ENCODE data around the gene S100A2. TPM values are rescaled to one million over a fixed set of nuclear protein-coding genes. Genes with fewer than 3 reads are reported as not detected.
A peak's percentile ranks its signal among the peaks of the same experiment; 100 is the strongest.

The S100A2 gene
- total RNA-seq, 1 experiment from 2014 or later: 373 TPM

- H3K9me3 ChIP-seq (ENCODE audit: low read length): no peaks in the 10 kb centered on the region
- peak overlapping the region; percentile 97 for H3K9ac ChIP-seq (ENCODE audit: low read length)
- no peak for DNase-seq
- H2AFZ ChIP-seq (ENCODE audit: low read length): no peak overlapping the region
- H3K36me3 ChIP-seq (ENCODE audit: low read depth, low read length): peaks cover 4% of the 10 kb centered on the region; the same call in 1 of the 2 replicates
- CTCF ChIA-PET: interaction anchor here (1.0 to 2.6 kb wide), 4 partner anchors 14 to 103 kb away, joined by 3 to 17 read pairs (median 11); partner anchors contain the start of genes CHTOP and S100A13
- intact Hi-C loops (cut with micrococcal nuclease): loop anchor here (2.0 kb wide), 1 partner anchor 13 kb away; the partner anchor contains the start of gene S100A13
- BruUV-seq (replicated peaks): no TSS peak
- H3K4me3 ChIP-seq (ENCODE audit: low read length): peak overlapping the region; percentile 93
- H3K79me2 ChIP-seq (ENCODE audit: low read length): peaks cover 79% of the 10 kb centered on the region
- H3K4me2 ChIP-seq (ENCODE audit: low read length): peak overlapping the region; percentile 88
- ATAC-seq: no peak
- no peaks in the 10 kb centered on the region for H3K9me2 ChIP-seq (replicated peaks; ENCODE audit: low read length)
- peak overlapping the region; percentile 100 for H3K27ac ChIP-seq (ENCODE audit: low read length)
- peaks cover 27% of the 10 kb centered on the region for H3F3A ChIP-seq (ENCODE audit: low read length, unreplicated experiment)
- TF ChIP-seq CTCF (conservative IDR thresholded peaks at IDR 0.05; ENCODE audit: low read depth, low read length) (no peak), EZH2 (IDR thresholded peaks at IDR 0.05; ENCODE audit: low read length, unreplicated experiment) (no peak), EZH2phosphoT487 (IDR thresholded peaks at IDR 0.05; ENCODE audit: borderline replicate concordance, low read length) (no peak)
- H3K4me1 ChIP-seq (ENCODE audit: insufficient read depth, low read length): peaks cover 74% of the 10 kb centered on the region
- POLR2A ChIA-PET (ENCODE audit: unreplicated experiment): interaction anchor here (0.5 to 1.8 kb wide), 13 partner anchors 9 to 362 kb away, joined by 3 to 25 read pairs (median 6); partner anchors contain the start of genes CHTOP, S100A13 and S100A6
- no peaks in the 10 kb centered on the region for H4K20me1 ChIP-seq (ENCODE audit: low read length)
- no peaks in the 10 kb centered on the region for H3K27me3 ChIP-seq (ENCODE audit: low read length)
These were observed 47.8 kb upstream of the S100A2 start for GRCh38 chr1:153613406-153613805.

DNA sequence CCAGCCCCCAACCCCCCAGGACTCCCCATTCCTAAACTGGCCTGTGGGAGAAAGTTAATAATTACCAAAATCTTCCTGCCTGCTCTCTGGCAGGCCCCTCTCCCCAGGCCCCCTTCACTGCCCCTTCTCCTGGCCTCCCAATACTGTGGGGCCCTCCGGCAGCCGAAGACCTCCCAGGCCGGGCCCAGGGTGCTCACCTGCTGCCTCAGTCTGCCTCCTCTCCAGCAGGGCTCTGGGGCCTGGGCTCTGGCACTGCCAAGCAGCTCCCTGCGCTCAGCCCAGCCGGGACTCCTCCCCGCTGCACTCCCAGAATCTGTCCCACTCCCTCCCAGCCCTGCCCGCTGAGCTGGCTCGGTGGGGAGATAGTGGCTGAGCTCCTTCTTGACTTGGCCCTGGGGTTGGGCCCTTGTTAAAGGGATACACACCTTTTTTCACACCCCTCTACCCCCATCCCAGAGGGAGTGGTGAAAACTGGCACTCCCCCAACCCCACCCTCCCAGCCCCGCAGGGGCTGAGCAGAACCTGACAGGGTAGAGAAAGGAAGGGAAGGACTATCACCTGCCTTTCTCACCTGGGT, 47.2 kb upstream of the S100A2 start, which contains the start of gene S100A16:
Gene S100A16 (minus strand): TSS at position 383 of the 577 bp plus-strand sequence. CDS start 4,986 bp downstream, outside the sequence.
- ChIA-PET CTCF (interaction anchor here (0.5 to 2.6 kb wide), 8 partner anchors 14 to 934 kb away, joined by 3 to 17 read pairs (median 4); partner anchors contain the start of genes CHTOP and S100A13), POLR2A (ENCODE audit: unreplicated experiment) (interaction anchor here (0.5 to 1.8 kb wide), 19 partner anchors 8 to 600 kb away, joined by 3 to 25 read pairs (median 4); partner anchors contain the start of genes CHTOP, S100A13 and S100A6)
- H2AFZ ChIP-seq (ENCODE audit: low read length): no peak within 1 kb of the TSS
- no peaks in the 10 kb centered on the region for H4K20me1 ChIP-seq (ENCODE audit: low read length)
- peak within 1 kb of the TSS; percentile 93 for H3K4me3 ChIP-seq (ENCODE audit: low read length)
- H3K79me2 ChIP-seq (ENCODE audit: low read length): peaks cover 85% of the 10 kb centered on the region
- peaks cover 27% of the 10 kb centered on the region for H3F3A ChIP-seq (ENCODE audit: low read length, unreplicated experiment)
- H3K4me2 ChIP-seq (ENCODE audit: low read length): peak within 1 kb of the TSS; percentile 88
- no peaks in the 10 kb centered on the region for H3K9me3 ChIP-seq (ENCODE audit: low read length)
- no peaks in the 10 kb centered on the region for H3K27me3 ChIP-seq (ENCODE audit: low read length)
- peak within 1 kb of the TSS; percentile 97 for H3K9ac ChIP-seq (ENCODE audit: low read length)
- DNase-seq (peak; percentile 95), ATAC-seq (peak; percentile 32)
- BruUV-seq (replicated peaks): no TSS peak
- H3K36me3 ChIP-seq (ENCODE audit: low read depth, low read length): peaks cover 10% of the 10 kb centered on the region
- H3K4me1 ChIP-seq (ENCODE audit: insufficient read depth, low read length): peaks cover 77% of the 10 kb centered on the region
- H3K27ac ChIP-seq (ENCODE audit: low read length): peak within 1 kb of the TSS; percentile 100
- intact Hi-C loops (cut with micrococcal nuclease): loop anchor here (2.0 kb wide), 1 partner anchor 14 kb away; the partner anchor contains the start of gene S100A13
- TF ChIP-seq CTCF (conservative IDR thresholded peaks at IDR 0.05; ENCODE audit: low read depth, low read length) (no peak), EZH2phosphoT487 (IDR thresholded peaks at IDR 0.05; ENCODE audit: borderline replicate concordance, low read length) (no peak), EZH2 (IDR thresholded peaks at IDR 0.05; ENCODE audit: low read length, unreplicated experiment) (no peak)
- no peaks in the 10 kb centered on the region for H3K9me2 ChIP-seq (replicated peaks; ENCODE audit: low read length)
